Measurements from ENCODE around the gene ATM. TPM values are rescaled to one million over a fixed set of nuclear protein-coding genes. Genes with fewer than 3 reads are reported as not detected.

Gene ATM
- total and polyA plus RNA-seq, 7 donors: 5.6 to 22.7 (median 14.9) TPM

DNA sequence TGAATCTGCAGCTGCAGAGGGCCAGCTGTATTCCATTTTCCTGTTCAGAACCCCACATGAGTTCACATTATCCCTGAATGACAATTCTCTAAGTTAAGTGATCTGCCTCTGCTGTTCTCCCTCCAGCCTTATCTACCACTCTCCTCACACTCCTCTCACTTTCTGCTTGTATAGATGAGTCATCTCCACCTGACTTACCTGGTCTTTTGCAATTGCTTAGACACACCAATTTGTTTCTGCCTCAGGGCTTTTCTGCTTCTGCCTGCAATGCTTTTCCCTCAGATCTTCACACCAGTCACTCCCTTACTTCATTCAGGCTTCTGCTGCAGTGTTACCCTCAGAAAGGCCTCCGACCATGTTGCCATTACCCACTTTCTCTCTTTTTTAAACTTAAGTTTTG, 118.1 kb downstream of the ATM start:
- H3K27me3 ChIP-seq (ENCODE audit: insufficient read depth in 3 of 3, low read length in 2 of 3): no peaks in the 10 kb centered on the region
- WGBS, 3 donors: 92 to 97% (median 94%) methylated on average over 1 of the region's 1 CpG
- intact Hi-C loops (cut with DNase I): loop anchor here (10.0 kb wide), 1 partner anchor 304 kb away; no protein-coding TSS in a partner anchor
- peaks cover 0 to 36% of the 10 kb centered on the region in 2 donors for H3K36me3 ChIP-seq (ENCODE audit: insufficient read depth in 1 of 2, low read depth in 1 of 2)
- H3K4me1 ChIP-seq: no peaks in the 10 kb centered on the region
- TF ChIP-seq, protein P1, sequence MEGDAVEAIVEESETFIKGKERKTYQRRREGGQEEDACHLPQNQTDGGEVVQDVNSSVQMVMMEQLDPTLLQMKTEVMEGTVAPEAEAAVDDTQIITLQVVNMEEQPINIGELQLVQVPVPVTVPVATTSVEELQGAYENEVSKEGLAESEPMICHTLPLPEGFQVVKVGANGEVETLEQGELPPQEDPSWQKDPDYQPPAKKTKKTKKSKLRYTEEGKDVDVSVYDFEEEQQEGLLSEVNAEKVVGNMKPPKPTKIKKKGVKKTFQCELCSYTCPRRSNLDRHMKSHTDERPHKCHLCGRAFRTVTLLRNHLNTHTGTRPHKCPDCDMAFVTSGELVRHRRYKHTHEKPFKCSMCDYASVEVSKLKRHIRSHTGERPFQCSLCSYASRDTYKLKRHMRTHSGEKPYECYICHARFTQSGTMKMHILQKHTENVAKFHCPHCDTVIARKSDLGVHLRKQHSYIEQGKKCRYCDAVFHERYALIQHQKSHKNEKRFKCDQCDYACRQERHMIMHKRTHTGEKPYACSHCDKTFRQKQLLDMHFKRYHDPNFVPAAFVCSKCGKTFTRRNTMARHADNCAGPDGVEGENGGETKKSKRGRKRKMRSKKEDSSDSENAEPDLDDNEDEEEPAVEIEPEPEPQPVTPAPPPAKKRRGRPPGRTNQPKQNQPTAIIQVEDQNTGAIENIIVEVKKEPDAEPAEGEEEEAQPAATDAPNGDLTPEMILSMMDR (IDR thresholded peaks at IDR 0.05): no peak
- no peak overlapping the region for H3K27ac ChIP-seq
- ATAC-seq (no peak), DNase-seq (no peak)
- H3K9me3 ChIP-seq: no peaks in the 10 kb centered on the region
- no peak overlapping the region for H3K4me3 ChIP-seq

DNA sequence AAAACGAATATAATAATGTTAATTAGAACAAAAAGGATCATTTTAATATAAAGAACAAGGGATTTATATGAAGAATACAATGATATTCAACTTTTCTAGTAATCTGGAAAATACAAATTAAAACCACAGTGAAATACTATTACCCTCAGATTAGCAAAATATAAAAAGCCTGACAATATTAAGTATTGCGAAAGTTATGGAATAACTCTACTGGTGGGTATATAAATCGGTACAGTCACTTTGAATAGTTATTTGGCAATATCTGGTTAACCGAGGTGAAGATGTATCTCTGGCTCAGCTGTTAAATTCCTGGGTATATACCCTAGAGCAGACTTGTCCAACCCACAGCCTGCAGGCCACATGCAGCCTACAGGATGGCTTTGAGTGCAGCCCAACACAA, 118.8 kb downstream of the ATM start:
- H3K9me3 ChIP-seq: no peaks in the 10 kb centered on the region
- WGBS, 3 donors: 90 to 92% (median 91%) methylated on average over 4 of the region's 4 CpGs
- H3K27me3 ChIP-seq (ENCODE audit: insufficient read depth in 3 of 3, low read length in 2 of 3): no peaks in the 10 kb centered on the region
- H3K27ac ChIP-seq: no peak overlapping the region
- H3K4me3 ChIP-seq: no peak overlapping the region
- H3K36me3 ChIP-seq (ENCODE audit: insufficient read depth in 1 of 2, low read depth in 1 of 2): peaks cover 0 to 36% of the 10 kb centered on the region in 2 donors
- no peak for DNase-seq
- intact Hi-C loops (cut with DNase I): loop anchor here (10.0 kb wide), 1 partner anchor 303 kb away; no protein-coding TSS in a partner anchor
- ATAC-seq: no peak
- no peaks in the 10 kb centered on the region for H3K4me1 ChIP-seq
- TF ChIP-seq, protein P1 (IDR thresholded peaks at IDR 0.05): no peak

DNA sequence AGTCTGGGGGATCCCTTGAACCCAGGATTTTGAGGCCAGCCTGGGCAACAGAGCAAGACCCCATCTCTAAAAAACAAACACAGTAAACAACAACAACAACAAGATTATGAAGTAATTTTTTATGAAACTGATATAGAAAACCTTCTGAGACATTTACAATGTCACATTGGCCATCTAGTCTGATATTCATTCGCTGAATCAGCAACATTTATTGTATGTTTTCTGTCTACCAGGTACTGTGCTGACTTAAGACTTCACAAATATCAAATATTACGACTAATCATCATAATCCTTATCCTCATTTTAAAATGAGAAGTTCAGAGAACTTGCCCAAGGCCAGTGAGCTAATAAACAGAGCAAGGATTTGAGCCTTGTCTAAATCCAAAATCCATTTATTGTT, 120.8 kb downstream of the ATM start:
- intact Hi-C loops (cut with DNase I): loop anchor here (10.0 kb wide), 1 partner anchor 301 kb away; no protein-coding TSS in a partner anchor
- H3K27me3 ChIP-seq (ENCODE audit: insufficient read depth in 3 of 3, low read length in 2 of 3): no peaks in the 10 kb centered on the region
- peaks cover 0 to 30% of the 10 kb centered on the region in 2 donors for H3K36me3 ChIP-seq (ENCODE audit: insufficient read depth in 1 of 2, low read depth in 1 of 2)
- H3K27ac ChIP-seq: no peak overlapping the region
- no peak overlapping the region for H3K4me3 ChIP-seq
- ATAC-seq (no peak), DNase-seq (no peak)
- TF ChIP-seq, protein P1 (IDR thresholded peaks at IDR 0.05): no peak
- 96 to 97% (median 97%) methylated on average over 2 of the region's 2 CpGs for WGBS, 3 donors
- H3K4me1 ChIP-seq: no peaks in the 10 kb centered on the region
- no peaks in the 10 kb centered on the region for H3K9me3 ChIP-seq

DNA sequence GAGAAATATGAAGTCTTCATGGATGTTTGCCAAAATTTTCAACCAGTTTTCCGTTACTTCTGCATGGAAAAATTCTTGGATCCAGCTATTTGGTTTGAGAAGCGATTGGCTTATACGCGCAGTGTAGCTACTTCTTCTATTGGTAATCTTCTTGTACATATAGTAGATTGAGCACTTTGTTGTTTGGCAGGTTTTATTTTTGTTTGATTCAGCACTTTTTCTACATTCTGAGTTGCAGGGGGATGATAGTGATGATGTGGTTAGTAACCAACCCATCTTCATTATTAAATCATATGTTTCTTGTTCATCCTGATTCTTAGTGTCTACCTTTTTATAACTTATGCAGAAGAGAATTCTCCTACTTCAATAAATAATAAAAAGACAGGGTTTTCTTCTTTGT, 122.9 kb downstream of the ATM start:
- no peaks in the 10 kb centered on the region for H3K9me3 ChIP-seq
- H3K27ac ChIP-seq: no peak overlapping the region
- ATAC-seq: no peak
- intact Hi-C loops (cut with DNase I): loop anchor here (10.0 kb wide), 1 partner anchor 299 kb away; no protein-coding TSS in a partner anchor
- no peaks in the 10 kb centered on the region for H3K27me3 ChIP-seq (ENCODE audit: insufficient read depth in 3 of 3, low read length in 2 of 3)
- H3K4me1 ChIP-seq: no peaks in the 10 kb centered on the region
- 98 to 99% (median 98%) methylated on average over 4 of the region's 4 CpGs for WGBS, 3 donors
- no peak for DNase-seq
- TF ChIP-seq, protein P1 (IDR thresholded peaks at IDR 0.05): no peak
- H3K4me3 ChIP-seq: no peak overlapping the region
- peaks cover 0 to 45% of the 10 kb centered on the region in 2 donors for H3K36me3 ChIP-seq (ENCODE audit: insufficient read depth in 1 of 2, low read depth in 1 of 2)

DNA sequence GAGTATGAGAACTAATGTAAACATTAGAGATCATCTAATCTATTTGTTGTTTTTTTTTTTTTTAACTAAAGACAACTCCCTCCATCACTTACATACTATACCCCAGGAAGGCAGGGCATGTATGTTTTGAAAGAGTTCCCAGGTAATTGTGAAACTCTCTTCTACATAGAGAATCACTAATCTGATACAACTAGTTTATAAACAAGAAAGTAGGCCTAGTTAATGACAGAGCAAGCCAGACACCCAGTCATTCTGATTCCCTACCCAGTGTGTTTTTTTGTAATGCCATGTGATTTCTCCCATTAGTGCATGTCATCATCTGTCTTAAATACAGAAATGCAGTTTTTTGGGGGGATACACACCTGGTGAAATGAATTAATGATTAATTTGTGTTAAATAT, 123.6 kb downstream of the ATM start:
- H3K27ac ChIP-seq: no peak overlapping the region
- no peaks in the 10 kb centered on the region for H3K27me3 ChIP-seq (ENCODE audit: insufficient read depth in 3 of 3, low read length in 2 of 3)
- ATAC-seq: no peak
- no peaks in the 10 kb centered on the region for H3K9me3 ChIP-seq
- no peak overlapping the region for H3K4me3 ChIP-seq
- intact Hi-C loops (cut with DNase I): loop anchor here (10.0 kb wide), 1 partner anchor 298 kb away; no protein-coding TSS in a partner anchor
- DNase-seq: no peak
- no peaks in the 10 kb centered on the region for H3K4me1 ChIP-seq
- peaks cover 5 to 52% of the 10 kb centered on the region in 2 donors for H3K36me3 ChIP-seq (ENCODE audit: insufficient read depth in 1 of 2, low read depth in 1 of 2)
- TF ChIP-seq, protein P1 (IDR thresholded peaks at IDR 0.05): no peak

Measured in psoas muscle (tissue), 8 donors.